Activated naive CD8-positive, alpha-beta T cell treated with anti-CD3 and anti-CD28 coated beads, Interleukin-2, amount 10 ng/mL, durations not matched to agents 7 days and 5 days (primary cell): ENCODE data around the gene MPZL1. TPM values are rescaled to one million over a fixed set of nuclear protein-coding genes. Genes with fewer than 3 reads are reported as not detected.
"Not testable (repeated sequence)": the region's sequence is repeated elsewhere in the genome, so short reads cannot be mapped to it uniquely, and the experiment has no call there.

ENCODE experiments used
- ATAC-seq: fragments of 150-1000 bp; cut with Tn5 transposase; one replicate; pipeline ENCODE4 v1.10.0; 2021; ENCODE audit warnings: low read depth, moderate library complexity
- POLR2A ChIA-PET: fragments of 350-600 bp; sonication (Branson Sonifier 250); formaldehyde crosslinking; loops from one replicate; lab custom pipeline; 2021; ENCODE audit warnings: antibody characterized with exemption; lab: Charles Lee
- DNase-seq: peaks from one replicate; pipeline ENCODE4 v3.0.0; 2021
- H3K27ac Mint-ChIP-seq: one replicate; pipeline ENCODE4 v1.8.0; 2022; ENCODE audit warnings: mild to moderate bottlenecking, mixed read lengths
- H3K27me3 Mint-ChIP-seq: one replicate; pipeline ENCODE4 v1.8.0; 2022; ENCODE audit warnings: mild to moderate bottlenecking, moderate library complexity, mixed read lengths
- H3K36me3 Mint-ChIP-seq: one replicate; pipeline ENCODE4 v1.8.0; 2021; ENCODE audit warnings: mild to moderate bottlenecking, mixed read lengths
- H3K4me1 Mint-ChIP-seq: one replicate; pipeline ENCODE4 v1.8.0; 2021; ENCODE audit warnings: mixed read lengths
- H3K4me3 Mint-ChIP-seq: one replicate; pipeline ENCODE4 v1.8.0; 2022; ENCODE audit warnings: mild to moderate bottlenecking, moderate library complexity, mixed read lengths
- H3K9me3 Mint-ChIP-seq: one replicate; pipeline ENCODE4 v1.8.0; 2021; ENCODE audit warnings: mixed read lengths
- total RNA-seq, 2 experiments: library from RNA; stranded (reverse); gene quantifications; one replicate each; pipeline ENCODE4 v1.2.3, GENCODE V29; 2021

MPZL1 gene
- total RNA-seq, 2 experiments from 2014 or later = 8.5 to 9.3 TPM

GRCh38 chr1:167737169-167737568 lies 15.4 kb downstream of the MPZL1 start:
- H3K9me3 Mint-ChIP-seq = peaks cover 2% of the 10 kb centered on the region
- no peaks in the 10 kb centered on the region for H3K27me3 Mint-ChIP-seq
- DNase-seq (no peak), ATAC-seq (no peak)
- peaks cover 16% of the 10 kb centered on the region for H3K36me3 Mint-ChIP-seq
- POLR2A ChIA-PET = no interaction called here
- H3K4me1 Mint-ChIP-seq = no peaks in the 10 kb centered on the region
- H3K27ac Mint-ChIP-seq = no peak overlapping the region
- no peak overlapping the region for H3K4me3 Mint-ChIP-seq

DNA sequence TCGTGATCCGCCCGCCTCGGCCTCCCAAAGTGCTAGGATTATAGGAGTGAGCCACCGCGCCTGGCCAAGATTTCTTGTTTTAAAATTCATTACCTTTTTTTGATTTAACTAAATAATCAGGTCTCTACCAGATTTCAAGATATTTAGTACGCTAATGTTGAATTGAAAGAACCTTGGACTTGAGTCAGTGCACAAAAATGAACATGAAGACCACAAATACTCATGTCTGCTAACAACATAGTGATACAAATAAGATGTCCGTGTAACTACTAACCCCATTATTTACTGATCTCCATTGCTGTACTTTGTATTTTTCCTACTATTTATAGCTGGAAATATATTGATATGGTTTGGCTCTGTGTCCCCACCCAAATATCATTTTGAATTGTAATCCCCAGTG lies 16.4 kb downstream of the MPZL1 start:
- peaks cover 3% of the 10 kb centered on the region for H3K4me1 Mint-ChIP-seq
- no peaks in the 10 kb centered on the region for H3K27me3 Mint-ChIP-seq
- ATAC-seq (no peak), DNase-seq (no peak)
- peaks cover 2% of the 10 kb centered on the region for H3K9me3 Mint-ChIP-seq
- no peak overlapping the region for H3K27ac Mint-ChIP-seq
- POLR2A ChIA-PET = no interaction called here
- no peak overlapping the region for H3K4me3 Mint-ChIP-seq
- peaks cover 14% of the 10 kb centered on the region for H3K36me3 Mint-ChIP-seq

DNA sequence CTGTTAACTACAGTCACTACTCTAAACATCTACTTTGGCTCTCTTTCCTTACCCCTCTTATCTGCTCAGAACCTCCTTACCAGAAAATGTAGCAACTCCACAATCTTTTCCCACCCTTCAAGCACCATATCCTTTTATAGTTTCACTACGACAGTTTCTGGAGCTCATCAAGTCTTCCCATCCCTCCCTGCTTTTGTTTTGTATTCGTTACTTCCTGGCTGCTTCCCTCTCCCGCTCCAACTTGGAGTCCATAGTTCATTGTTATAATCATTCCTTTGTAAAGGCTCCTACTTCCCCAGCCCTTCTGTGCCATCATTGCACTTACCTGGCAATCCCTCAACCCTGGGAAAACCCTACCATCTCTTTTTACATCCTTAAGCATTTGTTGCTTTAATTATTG lies 18.0 kb downstream of the MPZL1 start:
- H3K9me3 Mint-ChIP-seq = peaks cover 2% of the 10 kb centered on the region
- ATAC-seq (no peak), DNase-seq (no peak)
- H3K4me1 Mint-ChIP-seq = peaks cover 3% of the 10 kb centered on the region
- H3K27ac Mint-ChIP-seq = no peak overlapping the region
- POLR2A ChIA-PET = interaction anchor here (0.5 kb wide), 1 partner anchor 12 kb away, joined by 5 read pairs; no protein-coding TSS in a partner anchor
- peaks cover 10% of the 10 kb centered on the region for H3K36me3 Mint-ChIP-seq
- no peak overlapping the region for H3K4me3 Mint-ChIP-seq
- H3K27me3 Mint-ChIP-seq = no peaks in the 10 kb centered on the region

GRCh38 chr1:167741103-167741502 lies 19.3 kb downstream of the MPZL1 start:
- not testable (repeated sequence) for H3K36me3 Mint-ChIP-seq, H3K4me1 Mint-ChIP-seq, H3K9me3 Mint-ChIP-seq, H3K4me3 Mint-ChIP-seq, H3K27ac Mint-ChIP-seq, ATAC-seq, H3K27me3 Mint-ChIP-seq, DNase-seq
- POLR2A ChIA-PET = interaction anchor here (0.5 kb wide), 1 partner anchor 176 kb away, joined by 4 read pairs; no protein-coding TSS in a partner anchor

GRCh38 chr1:167742392-167743057 lies 20.7 kb downstream of the MPZL1 start:
- DNase-seq, H3K4me1 Mint-ChIP-seq, H3K4me3 Mint-ChIP-seq, H3K27me3 Mint-ChIP-seq, H3K9me3 Mint-ChIP-seq, ATAC-seq, H3K36me3 Mint-ChIP-seq, POLR2A ChIA-PET, H3K27ac Mint-ChIP-seq: not testable (repeated sequence)

- ATAC-seq (no peak), DNase-seq (no peak)
- Mint-ChIP-seq H3K27ac (no peak overlapping the region), H3K4me3 (no peak overlapping the region), H3K36me3 (peaks cover 2% of the 10 kb centered on the region), H3K4me1 (peaks cover 3% of the 10 kb centered on the region), H3K9me3 (no peaks in the 10 kb centered on the region), H3K27me3 (no peaks in the 10 kb centered on the region)
- POLR2A ChIA-PET = interaction anchor here (0.6 kb wide), 1 partner anchor 28 kb away, joined by 3 read pairs; no protein-coding TSS in a partner anchor
Measured at GRCh38 chr1:167744901-167745300, 23.1 kb downstream of the MPZL1 start.

- H3K27me3 Mint-ChIP-seq = no peaks in the 10 kb centered on the region
- POLR2A ChIA-PET = no interaction called here
- H3K9me3 Mint-ChIP-seq = no peaks in the 10 kb centered on the region
- H3K27ac Mint-ChIP-seq = no peak overlapping the region
- no peak overlapping the region for H3K4me3 Mint-ChIP-seq
- DNase-seq (no peak), ATAC-seq (no peak)
- H3K4me1 Mint-ChIP-seq = peaks cover 3% of the 10 kb centered on the region
- H3K36me3 Mint-ChIP-seq = peaks cover 2% of the 10 kb centered on the region
Measured at GRCh38 chr1:167746013-167746672, 24.4 kb downstream of the MPZL1 start.

GRCh38 chr1:167746988-167747655 lies 25.3 kb downstream of the MPZL1 start:
- no peaks in the 10 kb centered on the region for H3K9me3 Mint-ChIP-seq
- peaks cover 4% of the 10 kb centered on the region for H3K36me3 Mint-ChIP-seq
- no peaks in the 10 kb centered on the region for H3K27me3 Mint-ChIP-seq
- H3K4me3 Mint-ChIP-seq = no peak overlapping the region
- POLR2A ChIA-PET = no interaction called here
- peaks cover 6% of the 10 kb centered on the region for H3K4me1 Mint-ChIP-seq
- no peak overlapping the region for H3K27ac Mint-ChIP-seq
- ATAC-seq (no peak), DNase-seq (no peak)

- Mint-ChIP-seq H3K9me3 (no peaks in the 10 kb centered on the region), H3K4me3 (no peak overlapping the region), H3K27me3 (no peaks in the 10 kb centered on the region), H3K36me3 (peaks cover 4% of the 10 kb centered on the region), H3K4me1 (peaks cover 7% of the 10 kb centered on the region), H3K27ac (no peak overlapping the region)
- DNase-seq (no peak), ATAC-seq (no peak)
- POLR2A ChIA-PET = no interaction called here
Measured at GRCh38 chr1:167747988-167748387, 26.2 kb downstream of the MPZL1 start.

DNA sequence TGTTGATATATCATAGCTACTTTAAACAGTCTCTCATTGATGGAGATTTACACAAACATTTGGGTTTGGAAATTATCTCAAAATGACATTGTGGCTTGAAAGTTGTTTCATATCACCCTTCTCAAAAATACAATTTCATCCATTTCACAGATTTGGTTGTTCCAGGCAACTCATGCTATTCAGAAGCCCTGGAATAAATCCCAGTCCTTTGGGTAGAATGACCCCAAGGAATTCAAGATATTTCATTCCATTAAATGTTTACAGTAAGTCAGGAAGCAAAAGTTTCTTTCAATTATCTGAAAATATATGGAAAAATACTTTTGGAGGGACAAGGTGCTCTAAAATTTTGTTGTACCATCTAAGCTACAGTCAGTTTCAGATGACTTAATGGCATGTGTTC lies 27.1 kb downstream of the MPZL1 start:
- Mint-ChIP-seq H3K27ac (no peak overlapping the region), H3K4me3 (no peak overlapping the region), H3K9me3 (no peaks in the 10 kb centered on the region), H3K36me3 (peaks cover 2% of the 10 kb centered on the region), H3K4me1 (peaks cover 9% of the 10 kb centered on the region), H3K27me3 (no peaks in the 10 kb centered on the region)
- POLR2A ChIA-PET = no interaction called here
- ATAC-seq (no peak), DNase-seq (no peak)

GRCh38 chr1:167749741-167750140 lies 28.0 kb downstream of the MPZL1 start:
- POLR2A ChIA-PET = no interaction called here
- Mint-ChIP-seq H3K27ac (no peak overlapping the region), H3K4me3 (no peak overlapping the region), H3K9me3 (no peaks in the 10 kb centered on the region), H3K36me3 (peaks cover 2% of the 10 kb centered on the region), H3K27me3 (no peaks in the 10 kb centered on the region), H3K4me1 (peaks cover 9% of the 10 kb centered on the region)
- ATAC-seq (no peak), DNase-seq (no peak)

- Mint-ChIP-seq H3K4me1 (peaks cover 9% of the 10 kb centered on the region), H3K9me3 (no peaks in the 10 kb centered on the region), H3K36me3 (peaks cover 2% of the 10 kb centered on the region), H3K27me3 (no peaks in the 10 kb centered on the region), H3K27ac (no peak overlapping the region), H3K4me3 (no peak overlapping the region)
- DNase-seq (no peak), ATAC-seq (no peak)
- POLR2A ChIA-PET = no interaction called here
Measured at GRCh38 chr1:167750641-167751040, 28.9 kb downstream of the MPZL1 start.

DNA sequence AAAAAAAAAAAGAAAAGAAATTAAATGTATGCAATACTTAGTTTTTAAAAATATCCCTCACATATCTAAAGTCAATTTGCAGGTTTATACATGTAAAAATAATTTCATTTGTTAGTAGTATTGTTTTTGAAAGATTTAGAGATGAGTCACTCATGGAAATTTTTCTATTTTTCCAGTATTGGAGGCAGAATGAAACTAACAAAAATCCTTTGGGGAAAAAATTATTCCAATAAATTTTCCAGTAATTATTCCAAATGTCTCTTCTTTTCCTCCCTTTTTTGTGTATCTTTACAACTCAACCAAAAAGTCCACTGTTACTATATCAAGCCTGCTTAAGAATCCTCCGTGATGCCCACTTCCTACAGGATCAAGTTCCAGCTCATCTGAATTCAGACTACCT lies 29.9 kb downstream of the MPZL1 start:
- POLR2A ChIA-PET = no interaction called here
- ATAC-seq (no peak), DNase-seq (no peak)
- Mint-ChIP-seq H3K4me1 (peaks cover 10% of the 10 kb centered on the region), H3K9me3 (no peaks in the 10 kb centered on the region), H3K27ac (no peak overlapping the region), H3K4me3 (no peak overlapping the region), H3K36me3 (peaks cover 4% of the 10 kb centered on the region), H3K27me3 (no peaks in the 10 kb centered on the region)
